GM19328 (cell line): Measurements from ENCODE around the gene FGFRL1.

Experiments
- ATAC-seq: cut with Tn5 transposase; IDR thresholded peaks from one replicate; pipeline ENCODE4 v1.9.1; 2021; ENCODE audit warnings: mild to moderate bottlenecking, moderate library complexity; ENCODE audit not compliant: unreplicated experiment

Gene FGFRL1

DNA sequence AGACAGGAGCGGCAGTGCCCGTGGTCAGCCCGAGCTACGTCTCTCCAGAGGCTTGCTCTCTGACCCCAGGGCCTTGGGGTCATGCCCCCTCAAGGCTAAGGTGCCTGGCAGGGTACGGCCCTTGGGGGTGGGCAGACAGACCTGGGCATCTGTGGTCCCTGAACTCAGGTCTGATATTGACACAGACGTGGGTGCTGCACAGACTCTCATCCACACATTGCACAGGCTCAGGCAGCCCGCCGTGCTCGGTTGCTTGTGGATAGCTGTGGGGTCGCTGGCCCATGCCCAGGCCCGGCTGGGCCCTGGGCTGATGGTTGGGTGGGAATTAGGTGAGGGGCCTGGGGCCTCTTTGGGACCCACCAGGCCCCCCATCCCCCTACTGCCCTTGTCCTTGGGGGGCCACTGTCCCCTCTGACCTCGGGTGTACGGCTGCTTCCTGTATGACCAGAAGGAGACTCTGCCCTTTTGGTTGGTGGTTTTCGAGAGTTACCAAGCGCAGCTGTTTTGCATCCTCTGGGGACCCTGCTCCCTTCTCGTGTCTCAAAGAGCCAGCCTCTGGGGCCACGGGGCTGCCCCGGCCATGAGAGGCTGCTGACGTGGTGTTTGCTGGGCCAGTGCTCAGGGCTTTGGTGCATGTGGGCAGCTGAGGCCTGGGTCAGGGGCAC is 10.1 kb downstream of the FGFRL1 start:
- ATAC-seq = no peak

DNA sequence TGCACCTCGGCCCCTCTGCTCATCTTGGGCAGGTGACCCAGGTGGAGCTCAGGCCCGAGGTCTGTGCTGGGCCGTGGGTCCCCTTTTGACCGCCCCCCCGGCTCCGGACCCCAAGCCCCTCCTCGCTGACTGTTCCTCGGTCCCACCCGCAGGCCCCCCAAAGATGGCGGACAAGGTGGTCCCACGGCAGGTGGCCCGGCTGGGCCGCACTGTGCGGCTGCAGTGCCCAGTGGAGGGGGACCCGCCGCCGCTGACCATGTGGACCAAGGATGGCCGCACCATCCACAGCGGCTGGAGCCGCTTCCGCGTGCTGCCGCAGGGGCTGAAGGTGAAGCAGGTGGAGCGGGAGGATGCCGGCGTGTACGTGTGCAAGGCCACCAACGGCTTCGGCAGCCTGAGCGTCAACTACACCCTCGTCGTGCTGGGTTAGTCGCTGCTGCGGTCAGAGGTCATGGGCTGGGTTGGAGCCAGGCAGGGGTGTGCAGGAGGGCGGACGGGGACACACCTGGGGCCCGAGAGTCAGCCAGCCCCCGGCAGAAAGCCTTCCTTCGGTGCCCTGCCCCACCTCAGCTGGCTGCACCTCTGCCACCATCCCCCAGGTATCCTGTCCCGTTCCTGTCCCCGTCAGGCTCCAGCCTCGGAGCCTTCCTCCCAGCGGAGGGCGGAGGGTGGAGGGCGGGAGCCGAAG is 10.8 kb downstream of the FGFRL1 start:
- ATAC-seq = no peak

DNA sequence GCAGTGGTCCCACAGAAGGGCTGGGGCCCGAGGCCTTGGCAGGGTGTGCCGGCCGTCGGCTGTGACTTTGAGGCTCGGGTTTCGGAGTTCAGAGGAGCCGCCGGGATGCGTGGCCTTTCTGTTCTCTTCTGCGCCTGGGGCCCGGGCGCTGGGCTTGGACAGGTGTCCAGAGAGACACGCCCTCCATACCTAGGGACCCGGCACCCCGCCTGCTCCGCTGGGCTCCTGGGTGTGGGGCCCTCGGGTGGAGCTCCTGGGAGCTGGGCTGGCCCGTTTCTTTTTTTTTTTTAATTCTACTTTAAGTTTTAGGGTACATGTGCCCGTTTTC is 11.3 kb downstream of the FGFRL1 start:
- no peak for ATAC-seq

DNA sequence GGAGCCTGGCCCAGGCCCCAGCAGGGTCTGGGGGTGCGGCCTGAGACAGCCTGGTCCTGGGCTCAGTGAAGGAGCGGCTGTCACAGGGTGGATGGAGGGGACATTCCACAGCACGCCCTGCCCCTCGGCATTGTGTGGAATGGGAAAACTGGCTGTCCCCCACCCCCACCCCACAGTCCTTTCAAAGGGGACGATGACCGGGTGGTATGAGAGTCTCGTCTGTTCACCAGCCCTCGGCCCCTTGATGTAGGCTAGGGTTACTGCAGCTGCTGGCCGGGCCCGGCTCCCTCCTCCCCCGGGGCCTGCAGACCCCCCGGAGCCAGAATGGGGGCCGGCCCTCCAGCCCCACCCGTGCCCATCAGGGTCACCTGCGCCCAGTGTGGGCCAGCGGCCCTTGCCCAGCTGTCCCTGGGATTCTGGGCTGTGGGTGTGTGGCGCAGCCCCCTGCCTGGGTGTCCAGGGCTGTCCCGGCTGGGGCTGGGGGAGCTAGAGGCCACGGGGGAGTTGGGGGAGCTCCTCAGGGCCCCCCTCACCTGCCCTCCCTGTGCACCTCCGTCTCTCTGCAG is 11.7 kb downstream of the FGFRL1 start:
- ATAC-seq = no peak

DNA sequence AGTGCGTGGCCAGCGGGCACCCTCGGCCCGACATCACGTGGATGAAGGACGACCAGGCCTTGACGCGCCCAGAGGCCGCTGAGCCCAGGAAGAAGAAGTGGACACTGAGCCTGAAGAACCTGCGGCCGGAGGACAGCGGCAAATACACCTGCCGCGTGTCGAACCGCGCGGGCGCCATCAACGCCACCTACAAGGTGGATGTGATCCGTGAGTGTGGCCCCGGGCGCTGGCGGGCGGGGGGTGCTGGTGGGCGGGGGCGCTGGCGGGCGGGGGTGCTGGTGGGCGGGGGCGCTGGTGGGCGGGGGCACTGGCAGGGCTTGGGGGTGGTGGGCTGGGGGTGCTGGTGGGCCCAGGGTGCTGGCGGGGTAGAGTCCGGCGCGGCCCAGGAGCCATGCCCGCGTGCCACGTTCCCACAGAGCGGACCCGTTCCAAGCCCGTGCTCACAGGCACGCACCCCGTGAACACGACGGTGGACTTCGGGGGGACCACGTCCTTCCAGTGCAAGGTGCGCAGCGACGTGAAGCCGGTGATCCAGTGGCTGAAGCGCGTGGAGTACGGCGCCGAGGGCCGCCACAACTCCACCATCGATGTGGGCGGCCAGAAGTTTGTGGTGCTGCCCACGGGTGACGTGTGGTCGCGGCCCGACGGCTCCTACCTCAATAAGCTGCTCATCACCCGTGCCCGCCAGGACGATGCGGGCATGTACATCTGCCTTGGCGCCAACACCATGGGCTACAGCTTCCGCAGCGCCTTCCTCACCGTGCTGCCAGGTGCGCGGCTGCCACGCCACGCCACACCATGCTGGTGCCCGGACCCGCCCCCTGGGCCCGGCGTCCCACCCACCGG is 12.7 kb downstream of the FGFRL1 start:
- ATAC-seq = no peak

DNA sequence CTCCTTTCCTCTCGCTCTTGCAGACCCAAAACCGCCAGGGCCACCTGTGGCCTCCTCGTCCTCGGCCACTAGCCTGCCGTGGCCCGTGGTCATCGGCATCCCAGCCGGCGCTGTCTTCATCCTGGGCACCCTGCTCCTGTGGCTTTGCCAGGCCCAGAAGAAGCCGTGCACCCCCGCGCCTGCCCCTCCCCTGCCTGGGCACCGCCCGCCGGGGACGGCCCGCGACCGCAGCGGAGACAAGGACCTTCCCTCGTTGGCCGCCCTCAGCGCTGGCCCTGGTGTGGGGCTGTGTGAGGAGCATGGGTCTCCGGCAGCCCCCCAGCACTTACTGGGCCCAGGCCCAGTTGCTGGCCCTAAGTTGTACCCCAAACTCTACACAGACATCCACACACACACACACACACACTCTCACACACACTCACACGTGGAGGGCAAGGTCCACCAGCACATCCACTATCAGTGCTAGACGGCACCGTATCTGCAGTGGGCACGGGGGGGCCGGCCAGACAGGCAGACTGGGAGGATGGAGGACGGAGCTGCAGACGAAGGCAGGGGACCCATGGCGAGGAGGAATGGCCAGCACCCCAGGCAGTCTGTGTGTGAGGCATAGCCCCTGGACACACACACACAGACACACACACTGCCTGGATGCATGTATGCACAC is 13.6 kb downstream of the FGFRL1 start:
- no peak for ATAC-seq

DNA sequence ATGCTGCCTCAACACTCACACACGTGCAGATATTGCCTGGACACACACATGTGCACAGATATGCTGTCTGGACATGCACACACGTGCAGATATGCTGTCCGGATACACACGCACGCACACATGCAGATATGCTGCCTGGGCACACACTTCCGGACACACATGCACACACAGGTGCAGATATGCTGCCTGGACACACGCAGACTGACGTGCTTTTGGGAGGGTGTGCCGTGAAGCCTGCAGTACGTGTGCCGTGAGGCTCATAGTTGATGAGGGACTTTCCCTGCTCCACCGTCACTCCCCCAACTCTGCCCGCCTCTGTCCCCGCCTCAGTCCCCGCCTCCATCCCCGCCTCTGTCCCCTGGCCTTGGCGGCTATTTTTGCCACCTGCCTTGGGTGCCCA is 14.7 kb downstream of the FGFRL1 start:
- peak; percentile 51 for ATAC-seq

DNA sequence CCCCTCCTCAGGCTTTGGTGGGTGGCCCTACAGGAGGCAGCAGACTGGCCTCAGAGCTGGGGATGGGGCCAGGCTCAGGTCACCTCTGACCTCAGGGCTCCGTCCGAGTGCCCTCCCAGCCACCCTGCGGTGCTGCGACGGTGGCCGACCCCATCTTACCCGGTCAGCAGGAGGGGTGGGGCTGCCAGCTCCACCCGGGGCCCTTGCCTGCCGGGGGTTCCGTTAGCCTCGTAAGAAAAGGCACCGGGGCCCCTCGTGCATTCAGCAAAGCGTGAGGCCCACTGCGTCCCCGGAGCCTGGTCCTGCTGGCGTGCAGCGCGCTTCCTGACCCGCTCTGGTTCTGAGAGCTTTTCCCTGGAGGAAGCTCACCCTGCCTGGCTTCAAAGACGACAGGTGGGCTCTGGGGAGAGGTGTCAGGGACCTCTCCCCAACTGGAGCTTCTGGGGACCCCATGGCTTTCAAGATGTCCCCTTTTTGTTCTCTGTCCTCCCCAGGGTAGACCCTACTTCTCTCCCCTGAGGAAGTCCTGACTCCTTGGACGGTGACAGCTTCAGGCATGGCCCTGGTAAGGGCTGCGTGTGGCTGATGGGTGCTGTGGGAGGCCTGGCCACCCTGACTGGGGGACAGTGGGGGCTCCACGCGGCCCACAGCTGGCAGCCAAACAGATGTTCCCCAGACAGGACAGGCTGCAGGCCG is 15.9 kb downstream of the FGFRL1 start:
- no peak for ATAC-seq

DNA sequence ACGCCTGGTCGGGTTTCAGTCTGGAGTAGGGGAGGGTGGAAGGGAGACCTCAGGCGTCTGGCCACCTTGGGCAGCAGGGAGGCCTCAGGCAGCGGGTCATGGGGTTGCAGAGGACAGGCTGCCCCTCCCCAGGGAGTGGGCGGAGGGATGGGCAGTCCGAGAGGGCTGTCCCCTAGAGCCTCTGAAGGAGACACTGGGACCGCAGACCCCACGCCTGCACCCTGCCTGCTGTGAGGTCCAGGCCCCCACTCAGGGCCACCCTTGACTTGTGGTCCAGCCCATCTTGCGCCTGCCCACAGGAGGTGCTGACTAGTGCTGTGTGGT is 16.5 kb downstream of the FGFRL1 start:
- no peak for ATAC-seq

DNA sequence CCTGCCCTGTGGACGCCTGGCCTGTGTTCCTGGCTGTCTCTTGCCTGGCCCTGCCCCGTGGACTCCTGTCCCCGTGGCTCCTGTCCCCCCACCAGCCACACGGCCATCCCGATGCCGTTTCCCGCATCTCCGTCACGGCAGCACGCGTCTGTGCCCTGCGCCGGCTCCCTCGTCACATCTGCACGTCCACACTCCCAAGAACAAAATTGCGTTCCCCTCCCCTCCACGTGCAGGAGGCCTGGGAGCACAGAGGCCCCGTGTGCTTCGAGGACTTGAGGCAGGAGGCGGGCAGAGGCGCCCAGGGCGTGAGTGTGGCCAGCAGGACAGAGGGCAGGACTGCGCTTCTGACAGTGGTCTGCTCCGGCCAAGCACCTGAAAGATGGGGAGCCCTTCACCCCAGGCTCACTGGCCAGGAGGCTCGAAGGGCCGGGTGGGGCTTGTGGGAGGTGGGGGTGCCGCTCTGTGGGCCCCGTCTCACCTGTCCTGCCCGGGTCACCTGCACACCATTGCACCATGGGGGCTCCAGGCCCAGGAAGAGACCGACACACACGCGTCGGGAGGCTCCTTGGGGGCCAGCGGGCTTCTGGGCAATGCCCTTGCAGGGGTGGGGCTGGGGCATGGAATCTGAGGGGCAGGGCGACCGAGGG is 17.3 kb downstream of the FGFRL1 start:
- no peak for ATAC-seq

DNA sequence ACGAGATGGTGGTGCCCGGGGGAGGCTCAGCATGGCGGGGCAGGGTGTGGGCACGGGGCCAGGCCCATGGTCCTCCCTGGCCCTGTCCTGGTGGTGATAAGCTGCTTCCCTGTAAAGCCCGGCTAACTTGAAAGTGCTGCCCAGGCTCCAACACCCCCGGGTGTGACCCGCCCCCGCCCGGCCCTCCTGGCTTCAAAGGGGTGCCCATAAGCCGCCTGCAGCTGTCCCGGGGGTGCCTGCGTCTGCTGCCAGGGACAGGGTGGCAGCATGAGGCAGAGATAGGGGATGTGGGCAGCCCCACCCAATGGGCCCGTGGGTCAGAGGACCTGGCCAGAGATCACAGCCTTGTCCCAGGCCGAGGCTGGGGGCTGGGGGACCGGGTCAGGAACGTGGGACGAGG is 18.1 kb downstream of the FGFRL1 start:
- ATAC-seq = no peak

DNA sequence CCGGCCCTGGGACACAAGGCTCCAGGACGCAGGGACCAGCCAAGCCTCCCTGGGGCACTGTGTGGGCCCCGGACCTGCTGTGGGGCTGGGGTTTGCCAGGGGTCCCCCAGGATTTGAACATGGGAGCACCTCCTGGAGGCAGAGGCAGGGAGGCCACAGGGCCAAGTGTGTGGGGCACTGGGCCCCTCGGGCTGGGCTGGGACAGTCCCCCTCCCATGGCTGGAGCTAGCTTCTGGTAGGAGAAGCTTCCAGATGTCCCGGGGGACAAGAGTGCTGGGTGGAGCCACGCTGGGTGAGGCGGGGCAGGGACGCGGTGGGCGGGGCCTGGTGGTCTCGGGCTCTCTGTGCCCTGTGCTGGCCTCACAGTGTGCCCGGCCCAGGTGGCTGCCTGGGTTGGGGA is 18.6 kb downstream of the FGFRL1 start:
- ATAC-seq = no peak

DNA sequence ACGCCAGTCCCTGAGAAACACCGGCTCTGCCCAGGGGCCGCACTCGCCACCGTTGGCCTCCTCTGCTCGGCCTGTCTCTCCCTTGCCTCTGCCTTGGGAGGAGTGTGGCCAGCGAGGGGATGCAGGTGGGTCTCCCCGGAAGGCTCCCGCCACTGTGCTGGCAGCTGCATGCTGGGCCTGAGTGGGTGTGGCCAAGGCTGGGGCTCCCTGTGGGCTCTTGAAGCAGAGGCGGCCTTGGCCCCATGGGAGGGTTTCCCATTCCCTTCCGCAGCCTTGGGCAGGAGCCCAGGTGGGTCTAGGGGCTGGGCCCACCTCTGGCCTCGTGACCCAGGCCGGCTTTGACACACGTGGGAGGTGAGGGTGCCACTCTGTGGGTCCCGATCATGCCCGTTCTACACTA is 19.1 kb downstream of the FGFRL1 start:
- no peak for ATAC-seq

DNA sequence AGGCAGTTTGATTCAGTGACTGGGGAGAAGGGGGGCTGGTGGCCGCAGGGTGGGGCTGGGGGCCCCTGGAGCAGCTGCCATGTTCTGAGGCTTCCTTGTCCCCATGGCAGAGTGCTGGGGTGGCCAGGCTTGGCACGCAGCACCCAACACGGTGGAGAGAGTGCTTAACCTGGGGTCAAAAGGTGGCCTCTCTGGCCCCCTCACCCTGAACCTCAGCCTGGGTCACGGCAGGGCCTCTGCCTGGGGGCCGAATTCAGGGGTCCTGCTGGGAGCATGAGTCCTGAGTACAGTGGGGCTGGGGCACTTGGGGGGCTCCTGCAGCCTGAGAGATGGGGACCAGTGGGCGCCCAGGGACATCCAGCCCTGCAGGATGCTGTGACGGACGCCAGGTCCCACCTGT is 19.9 kb downstream of the FGFRL1 start:
- ATAC-seq = no peak

DNA sequence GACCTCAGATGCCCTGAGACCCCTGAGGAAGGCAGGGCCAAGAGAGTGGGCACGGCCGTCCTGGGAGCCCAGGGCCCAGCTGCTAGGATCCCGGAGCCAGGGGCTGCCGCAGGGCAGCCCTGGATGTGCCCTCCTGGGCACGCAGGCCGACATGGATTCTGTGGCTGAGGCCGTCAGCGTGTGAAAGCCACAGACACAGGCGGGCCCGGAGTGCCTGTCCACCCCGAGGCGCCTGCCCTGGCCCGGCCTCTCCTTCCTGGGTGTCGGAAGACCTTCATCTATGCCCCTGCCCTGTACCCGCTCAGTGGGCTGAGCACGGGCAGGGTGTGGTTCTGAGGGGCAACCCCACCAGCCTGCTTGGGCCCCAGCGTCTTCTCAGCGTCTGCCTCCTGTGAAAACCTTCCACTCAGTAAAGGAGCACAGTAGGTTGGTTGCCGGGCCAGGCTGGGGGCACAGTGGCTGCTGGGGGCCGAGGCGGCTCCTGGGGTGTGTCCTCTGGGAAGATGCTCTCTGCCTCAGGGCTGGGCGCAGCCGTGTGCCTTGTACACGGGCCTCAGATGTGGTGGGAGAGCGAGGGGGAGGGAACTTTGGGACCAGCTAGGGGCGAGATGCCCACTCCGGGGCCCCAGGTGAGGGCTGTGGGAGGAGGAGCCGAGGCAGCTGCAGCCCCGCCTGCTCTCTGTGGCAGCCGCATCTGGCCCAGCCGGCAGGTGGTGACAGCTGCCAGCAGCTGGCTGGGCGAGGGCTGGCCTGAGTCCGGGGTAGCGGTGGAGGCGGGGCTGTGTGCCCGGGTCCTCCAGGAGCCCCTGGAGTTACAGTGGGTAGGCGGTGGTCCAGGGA is 20.8 kb downstream of the FGFRL1 start:
- no peak for ATAC-seq

DNA sequence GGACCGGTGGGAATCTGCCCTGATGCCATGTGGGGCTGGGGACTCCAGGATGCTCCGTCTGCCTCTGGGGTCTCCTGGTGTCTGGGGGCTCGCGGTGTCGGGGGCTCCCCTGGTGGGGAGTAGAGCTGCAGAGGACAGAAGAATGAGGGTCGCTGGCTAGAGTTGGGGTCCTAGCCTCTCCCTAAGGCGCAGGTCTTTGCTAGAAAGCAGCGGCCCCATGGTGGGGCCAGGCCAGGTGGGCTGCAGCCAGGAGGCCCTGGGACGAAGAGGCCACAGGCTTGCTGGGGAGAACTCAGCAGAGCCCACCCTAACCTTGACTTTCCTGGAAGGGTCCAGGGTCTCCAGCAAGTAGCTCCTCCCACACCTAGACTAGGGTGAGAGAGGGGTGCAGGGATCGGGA is 21.4 kb downstream of the FGFRL1 start:
- no peak for ATAC-seq

DNA sequence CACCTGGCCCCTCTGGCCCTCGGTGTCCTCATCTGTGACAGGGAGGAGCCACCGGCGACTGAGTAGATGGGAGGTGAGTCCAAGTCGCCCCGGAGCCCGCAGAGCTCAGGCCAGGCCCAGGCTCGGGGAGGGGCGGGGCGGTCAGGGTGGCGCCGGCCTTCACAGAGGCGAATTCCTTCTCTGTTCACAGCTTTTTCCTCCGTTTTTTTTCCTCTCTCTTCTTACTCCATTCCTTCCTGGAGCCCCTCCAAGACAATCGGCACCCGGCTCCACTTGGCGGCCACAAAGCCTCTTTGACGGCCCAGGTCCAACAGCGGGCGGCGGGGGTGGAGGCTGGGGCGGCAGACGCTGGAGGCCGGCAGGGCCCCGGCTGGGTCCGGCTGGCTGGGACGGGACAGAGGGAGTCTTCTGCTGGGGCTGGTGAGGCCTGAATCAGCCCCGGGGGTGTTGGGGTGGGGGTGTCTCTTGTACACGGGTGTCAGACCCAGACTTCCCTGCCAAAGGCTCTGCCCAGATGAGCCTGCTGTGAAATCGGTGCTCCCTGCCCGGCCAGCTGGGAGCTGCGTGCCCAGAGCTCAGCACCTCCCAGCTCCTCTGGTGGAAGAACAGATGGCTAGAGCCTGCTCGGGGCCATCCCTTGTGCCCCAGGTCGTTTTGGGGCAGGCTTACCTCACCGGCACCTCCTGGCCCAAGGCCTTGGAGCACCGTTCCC is 22.6 kb downstream of the FGFRL1 start:
- no peak for ATAC-seq

DNA sequence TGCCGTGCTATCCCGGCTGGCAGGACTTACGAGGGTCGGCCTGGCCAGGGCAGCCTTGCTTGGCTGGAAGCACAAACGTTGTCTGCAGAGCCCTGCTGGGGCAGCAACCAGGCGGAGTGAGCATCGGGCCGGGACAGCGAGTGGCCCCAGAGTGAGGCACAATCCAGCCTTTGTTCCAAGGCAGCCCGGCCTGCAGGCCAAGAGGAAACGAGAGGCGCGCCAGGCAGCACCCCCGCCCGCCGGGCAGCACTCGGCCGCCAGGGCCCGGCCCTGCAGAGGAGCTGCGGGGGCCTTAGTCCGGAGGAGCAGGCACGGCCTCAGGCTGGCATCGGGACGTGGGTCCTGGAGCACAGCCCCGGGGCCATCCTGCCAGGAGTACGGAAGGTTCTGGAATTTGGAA is 24.1 kb downstream of the FGFRL1 start:
- no peak for ATAC-seq

DNA sequence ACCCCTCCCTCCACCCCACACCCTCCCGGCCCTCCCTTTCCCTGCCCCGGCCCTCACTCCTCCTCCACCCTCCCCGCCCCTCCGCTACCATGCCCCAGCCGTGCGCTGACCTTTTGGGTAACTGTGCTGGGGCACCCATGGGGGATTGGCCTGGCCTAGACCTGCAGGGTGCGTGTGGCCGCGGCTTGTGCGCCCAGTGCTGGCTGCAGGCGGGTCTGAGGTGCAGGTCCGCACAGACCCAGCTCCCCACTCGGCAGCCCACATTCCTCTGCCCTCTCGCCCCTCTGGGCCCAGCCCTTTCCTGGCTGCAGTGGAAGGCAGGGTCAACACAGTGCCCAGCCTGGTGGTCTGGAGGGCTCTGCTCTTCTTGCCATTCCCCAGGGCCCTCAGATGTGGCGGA is 24.7 kb downstream of the FGFRL1 start:
- ATAC-seq = no peak
